Measurements from ENCODE around the gene RPL22L1. TPM values are rescaled to one million over a fixed set of nuclear protein-coding genes. Genes with fewer than 3 reads are reported as not detected.

Gene RPL22L1
- total and polyA plus RNA-seq, 2 donors (not counting 1 experiment from before 2014, with no cell fraction given), result 46.1 to 147 TPM

DNA sequence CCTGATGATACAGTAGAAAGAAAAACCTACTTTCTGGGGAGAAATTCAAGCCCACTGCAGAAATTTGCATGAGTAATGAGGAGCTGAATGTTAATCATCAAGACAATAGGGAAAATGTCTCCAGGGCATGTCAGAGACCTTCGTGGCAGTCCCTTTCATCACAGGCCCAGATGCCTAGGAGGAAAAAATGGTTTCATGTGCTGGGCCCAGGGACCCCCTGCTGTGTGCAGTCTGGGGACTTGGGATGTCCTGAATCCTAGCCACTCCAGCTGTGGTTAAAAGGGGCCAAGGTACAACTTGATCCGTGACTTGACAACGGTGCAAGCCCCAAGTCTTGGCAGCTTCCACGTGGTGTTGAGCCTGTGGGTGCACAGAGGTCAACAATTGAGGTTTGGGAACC, 48.7 kb upstream of the RPL22L1 start:
- H2AFZ ChIP-seq (ENCODE audit: insufficient read depth, low read depth, low read length, poor library complexity, severe bottlenecking), result no peak overlapping the region
- no peaks in the 10 kb centered on the region for H3K36me3 ChIP-seq (replicated peaks in 1 of 2; ENCODE audit: control extremely low read depth in 1 of 2, control insufficient read depth in 1 of 2, extremely low read depth in 1 of 2, insufficient read depth in 2 of 2, low read length in 1 of 2)
- peaks cover 16% of the 10 kb centered on the region for H3K27me3 Mint-ChIP-seq
- no peak overlapping the region for H3K27ac Mint-ChIP-seq
- H4K20me1 ChIP-seq (ENCODE audit: control insufficient read depth, insufficient read depth, low read length, poor library complexity, severe bottlenecking), result no peaks in the 10 kb centered on the region
- peaks cover 2 to 19% (median 14%) of the 10 kb centered on the region in 3 donors for H3K9me3 ChIP-seq (ENCODE audit: control extremely low read depth in 1 of 3, control insufficient read depth in 2 of 3, insufficient read depth in 1 of 3, low read length in 2 of 3)
- ATAC-seq (ENCODE audit: low read depth), result no peak
- no peaks in the 10 kb centered on the region for H3K27me3 ChIP-seq (replicated peaks in 1 of 4; ENCODE audit: control extremely low read depth in 1 of 4, control insufficient read depth in 3 of 4, insufficient read depth in 4 of 4, low read length in 3 of 4)
- H3K9ac ChIP-seq (ENCODE audit: low read length), result no peak overlapping the region
- no peak for DNase-seq
- no peak overlapping the region for H3K4me3 Mint-ChIP-seq
- 76% methylated on average over 4 of the region's 4 CpGs for WGBS (ENCODE audit: insufficient coverage)
- ChIA-PET POLR2A (no interaction called here), CTCF (no interaction called here)
- no peak overlapping the region for H3K27ac ChIP-seq (ENCODE audit: low read length in 2 of 2)
- no peak overlapping the region for H3K4me3 ChIP-seq (ENCODE audit: control extremely low read depth in 1 of 5, extremely low read depth in 1 of 5, insufficient read depth in 1 of 5, low read depth in 2 of 5, low read length in 4 of 5)
- H3K79me2 ChIP-seq (ENCODE audit: control insufficient read depth, insufficient read depth, low read length), result no peaks in the 10 kb centered on the region
- H3K4me1 Mint-ChIP-seq, result no peaks in the 10 kb centered on the region
- intact Hi-C loops (cut with micrococcal nuclease), result no loop called here
- TF ChIP-seq CTCF (IDR thresholded peaks at IDR 0.05) (no peak), EZH2 (IDR thresholded peaks at IDR 0.05; ENCODE audit: borderline replicate concordance, insufficient read depth, low read depth, low read length, poor library complexity, severe bottlenecking) (no peak)
- H3K4me1 ChIP-seq (ENCODE audit: control insufficient read depth in 2 of 2, insufficient read depth in 2 of 2, low read length in 2 of 2), result no peaks in the 10 kb centered on the region
- no peak overlapping the region for H3K4me2 ChIP-seq (replicated peaks; ENCODE audit: low read depth, low read length, poor library complexity, severe bottlenecking)
- peaks cover 20% of the 10 kb centered on the region for H3K9me3 Mint-ChIP-seq (ENCODE audit: insufficient read depth)

GRCh38 chr3:170914690-170915089, 44.7 kb upstream of the RPL22L1 start:
- DNase-seq (no peak), ATAC-seq (ENCODE audit: low read depth) (no peak)
- H3K4me2 ChIP-seq (replicated peaks; ENCODE audit: low read depth, low read length, poor library complexity, severe bottlenecking), result no peak overlapping the region
- no peak overlapping the region for H3K27ac ChIP-seq (ENCODE audit: low read length in 2 of 2)
- H3K27ac Mint-ChIP-seq, result no peak overlapping the region
- H3K36me3 ChIP-seq (replicated peaks in 1 of 2; ENCODE audit: control extremely low read depth in 1 of 2, control insufficient read depth in 1 of 2, extremely low read depth in 1 of 2, insufficient read depth in 2 of 2, low read length in 1 of 2), result no peaks in the 10 kb centered on the region
- CTCF ChIA-PET, result no interaction called here
- no peak overlapping the region for H3K9ac ChIP-seq (ENCODE audit: low read length)
- TF ChIP-seq EZH2 (IDR thresholded peaks at IDR 0.05; ENCODE audit: borderline replicate concordance, insufficient read depth, low read depth, low read length, poor library complexity, severe bottlenecking) (no peak), CTCF (IDR thresholded peaks at IDR 0.05) (no peak)
- H3K4me1 Mint-ChIP-seq, result peaks cover under 1% of the 10 kb centered on the region
- H3K27me3 Mint-ChIP-seq, result peaks cover 2% of the 10 kb centered on the region
- no peaks in the 10 kb centered on the region for H3K27me3 ChIP-seq (replicated peaks in 1 of 4; ENCODE audit: control extremely low read depth in 1 of 4, control insufficient read depth in 3 of 4, insufficient read depth in 4 of 4, low read length in 3 of 4)
- no peaks in the 10 kb centered on the region for H3K4me1 ChIP-seq (ENCODE audit: control insufficient read depth in 2 of 2, insufficient read depth in 2 of 2, low read length in 2 of 2)
- WGBS (ENCODE audit: insufficient coverage), result no CpG with 5 or more reads among the region's 1 CpG
- H3K4me3 Mint-ChIP-seq, result no peak overlapping the region
- no peak overlapping the region for H3K4me3 ChIP-seq (ENCODE audit: control extremely low read depth in 1 of 5, extremely low read depth in 1 of 5, insufficient read depth in 1 of 5, low read depth in 2 of 5, low read length in 4 of 5)
- no peaks in the 10 kb centered on the region for H3K79me2 ChIP-seq (ENCODE audit: control insufficient read depth, insufficient read depth, low read length)
- peaks cover 0 to 20% (median 13%) of the 10 kb centered on the region in 3 donors for H3K9me3 ChIP-seq (ENCODE audit: control extremely low read depth in 1 of 3, control insufficient read depth in 2 of 3, insufficient read depth in 1 of 3, low read length in 2 of 3)
- H2AFZ ChIP-seq (ENCODE audit: insufficient read depth, low read depth, low read length, poor library complexity, severe bottlenecking), result no peak overlapping the region
- no peaks in the 10 kb centered on the region for H4K20me1 ChIP-seq (ENCODE audit: control insufficient read depth, insufficient read depth, low read length, poor library complexity, severe bottlenecking)
- intact Hi-C loops (cut with micrococcal nuclease), result loop anchor here (5.0 kb wide), 1 partner anchor 548 kb away; the partner anchor contains the start of gene TNIK
- POLR2A ChIA-PET, result no interaction called here
- peaks cover 14% of the 10 kb centered on the region for H3K9me3 Mint-ChIP-seq (ENCODE audit: insufficient read depth)
